ENCODE data around the gene SHISA9.

DNA sequence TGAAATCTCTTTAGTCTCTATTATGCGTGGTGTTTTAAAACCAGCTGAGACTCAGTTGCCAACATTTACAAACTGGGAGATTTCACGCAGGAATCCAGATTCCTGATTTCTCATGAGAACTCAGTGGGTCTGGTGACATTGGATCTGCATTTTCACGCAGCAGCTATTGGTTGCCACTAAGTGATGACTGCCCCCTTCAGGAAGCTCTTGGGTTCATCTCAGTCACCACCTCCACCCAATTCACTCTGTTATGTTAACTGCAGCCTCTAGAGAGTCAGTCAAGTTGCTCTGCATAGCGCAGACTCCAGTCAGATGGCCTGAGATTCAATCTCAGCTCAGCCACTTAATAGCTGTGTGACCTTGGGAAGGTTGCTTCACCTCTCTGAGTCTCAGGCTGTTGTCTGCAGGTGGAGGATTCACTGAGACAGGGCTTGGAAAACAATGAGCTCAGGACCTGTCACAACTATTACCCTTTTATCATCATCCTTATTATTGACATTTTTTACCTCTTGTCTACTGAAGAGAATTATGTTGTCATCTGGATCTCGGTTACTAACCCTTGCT, 6.4 kb downstream of the SHISA9 start:
- TF ChIP-seq POLR2AphosphoS5 (IDR thresholded peaks at IDR 0.05) (no peak), POLR2A (IDR thresholded peaks at IDR 0.05) (no peak)
- TF ChIP-seq, protein P1, sequence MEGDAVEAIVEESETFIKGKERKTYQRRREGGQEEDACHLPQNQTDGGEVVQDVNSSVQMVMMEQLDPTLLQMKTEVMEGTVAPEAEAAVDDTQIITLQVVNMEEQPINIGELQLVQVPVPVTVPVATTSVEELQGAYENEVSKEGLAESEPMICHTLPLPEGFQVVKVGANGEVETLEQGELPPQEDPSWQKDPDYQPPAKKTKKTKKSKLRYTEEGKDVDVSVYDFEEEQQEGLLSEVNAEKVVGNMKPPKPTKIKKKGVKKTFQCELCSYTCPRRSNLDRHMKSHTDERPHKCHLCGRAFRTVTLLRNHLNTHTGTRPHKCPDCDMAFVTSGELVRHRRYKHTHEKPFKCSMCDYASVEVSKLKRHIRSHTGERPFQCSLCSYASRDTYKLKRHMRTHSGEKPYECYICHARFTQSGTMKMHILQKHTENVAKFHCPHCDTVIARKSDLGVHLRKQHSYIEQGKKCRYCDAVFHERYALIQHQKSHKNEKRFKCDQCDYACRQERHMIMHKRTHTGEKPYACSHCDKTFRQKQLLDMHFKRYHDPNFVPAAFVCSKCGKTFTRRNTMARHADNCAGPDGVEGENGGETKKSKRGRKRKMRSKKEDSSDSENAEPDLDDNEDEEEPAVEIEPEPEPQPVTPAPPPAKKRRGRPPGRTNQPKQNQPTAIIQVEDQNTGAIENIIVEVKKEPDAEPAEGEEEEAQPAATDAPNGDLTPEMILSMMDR (IDR thresholded peaks at IDR 0.05): no peak

Data from breast epithelium (tissue), 3 donors.